NCI-H446 (cell line): Measurements from ENCODE around the gene ADAMTS4.
A peak's percentile ranks its signal among the peaks of the same experiment; 100 is the strongest.

Experiments used
- DNase-seq, 2 experiments: peaks; one replicate each; lab custom pipeline; 2025; lab: John Stamatoyannopoulos, UW

ADAMTS4 gene

GRCh38 chr1:161219078-161219892 is 20.4 kb upstream of the ADAMTS4 start:
- no peak for DNase-seq

GRCh38 chr1:161218301-161219077 is 19.6 kb upstream of the ADAMTS4 start:
- no peak for DNase-seq

DNA sequence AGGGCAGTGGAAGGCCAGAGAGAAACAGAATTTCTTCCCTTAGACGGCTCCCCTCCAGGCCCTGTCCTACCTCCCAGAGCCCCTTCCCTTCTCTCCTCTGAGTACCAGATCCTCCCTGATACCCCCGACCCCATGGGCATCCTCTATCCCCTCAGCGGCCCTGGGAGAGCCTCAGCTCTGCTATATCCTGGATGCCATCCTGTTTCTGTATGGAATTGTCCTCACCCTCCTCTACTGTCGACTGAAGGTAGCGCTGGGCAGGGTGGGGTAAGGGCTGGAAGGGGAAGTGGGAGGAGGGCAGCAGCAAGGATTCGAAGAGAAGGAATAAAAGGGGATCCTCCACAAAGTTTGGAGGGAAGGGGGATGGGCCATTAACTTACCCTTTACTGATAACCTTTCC is 19.0 kb upstream of the ADAMTS4 start:
- DNase-seq, result no peak

DNA sequence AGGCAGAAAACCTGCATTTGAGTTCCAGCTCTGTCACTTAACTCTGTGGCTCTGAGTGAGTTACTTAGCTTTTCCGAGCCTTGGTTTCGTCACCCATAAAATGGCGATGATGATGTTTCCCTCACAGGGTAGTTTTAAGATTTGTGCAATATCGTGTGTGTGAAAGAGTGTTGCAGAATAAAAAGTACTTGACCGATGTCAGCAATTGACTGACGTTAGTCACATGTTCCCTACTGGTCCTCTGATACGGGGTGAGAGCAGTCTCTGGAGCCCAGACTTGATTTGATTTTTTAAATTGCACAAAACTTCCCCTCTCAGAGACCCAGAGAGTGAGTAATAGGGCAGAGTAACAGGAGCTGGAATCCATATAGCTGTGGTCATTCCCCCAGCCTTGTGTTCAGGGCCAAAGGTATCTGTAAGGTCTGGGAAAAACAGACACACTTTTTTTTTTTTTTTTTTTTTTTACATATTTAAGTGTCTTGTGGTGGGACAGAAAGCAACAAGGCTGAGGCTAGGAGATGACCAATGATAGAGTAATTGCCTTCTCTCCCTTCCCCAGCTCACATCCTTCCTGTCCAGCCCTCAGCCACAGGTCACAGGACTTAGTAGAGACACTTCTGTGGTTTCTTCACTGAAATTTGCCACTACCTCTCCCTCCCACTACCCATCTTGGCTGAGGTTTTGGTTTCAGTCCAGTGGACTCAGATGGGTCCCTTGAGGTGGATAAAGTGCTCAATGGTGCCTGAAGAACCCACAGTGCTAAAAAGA is 18.3 kb upstream of the ADAMTS4 start:
- no peak for DNase-seq

- DNase-seq, result no peak
These were observed 16.2 kb upstream of the ADAMTS4 start, which contains the start of gene FCER1G for GRCh38 chr1:161215076-161215475. Gene FCER1G, plus strand, starts transcription at chr1:161215295. Its CDS starts 27 bp downstream, at chr1:161215322.

- DNase-seq, result no peak
These were observed 15.5 kb upstream of the ADAMTS4 start for GRCh38 chr1:161214369-161214768.

DNA sequence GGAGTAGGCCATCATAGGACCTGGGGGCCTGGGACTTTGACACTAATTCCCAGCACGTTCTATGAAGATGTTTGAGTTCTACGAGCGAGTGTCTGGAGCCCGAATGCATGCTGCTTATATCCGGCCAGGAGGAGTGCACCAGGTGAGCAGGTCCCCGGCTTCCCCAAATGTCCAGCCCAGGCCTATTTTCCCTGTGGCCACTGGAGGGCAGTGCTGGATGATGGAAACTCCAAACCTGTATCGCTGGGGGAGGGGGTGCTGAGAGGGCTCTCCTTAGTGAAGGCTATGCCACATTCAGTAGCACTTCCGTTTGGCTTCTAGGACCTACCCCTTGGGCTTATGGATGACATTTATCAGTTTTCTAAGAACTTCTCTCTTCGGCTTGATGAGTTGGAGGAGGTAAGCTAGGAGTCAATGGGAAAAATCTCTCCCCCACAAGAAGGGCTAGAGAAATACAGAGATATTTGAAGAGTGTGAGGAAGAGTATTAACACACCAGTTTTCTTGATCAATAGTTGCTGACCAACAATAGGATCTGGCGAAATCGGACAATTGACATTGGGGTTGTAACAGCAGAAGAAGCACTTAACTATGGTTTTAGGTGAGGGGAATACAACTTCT is 11.0 kb upstream of the ADAMTS4 start:
- DNase-seq, result peak; percentile 36 to 69

GRCh38 chr1:161207173-161207572 is 8.3 kb upstream of the ADAMTS4 start:
- DNase-seq, result no peak

- no peak for DNase-seq
These were observed 7.7 kb upstream of the ADAMTS4 start for GRCh38 chr1:161206411-161207140.

DNA sequence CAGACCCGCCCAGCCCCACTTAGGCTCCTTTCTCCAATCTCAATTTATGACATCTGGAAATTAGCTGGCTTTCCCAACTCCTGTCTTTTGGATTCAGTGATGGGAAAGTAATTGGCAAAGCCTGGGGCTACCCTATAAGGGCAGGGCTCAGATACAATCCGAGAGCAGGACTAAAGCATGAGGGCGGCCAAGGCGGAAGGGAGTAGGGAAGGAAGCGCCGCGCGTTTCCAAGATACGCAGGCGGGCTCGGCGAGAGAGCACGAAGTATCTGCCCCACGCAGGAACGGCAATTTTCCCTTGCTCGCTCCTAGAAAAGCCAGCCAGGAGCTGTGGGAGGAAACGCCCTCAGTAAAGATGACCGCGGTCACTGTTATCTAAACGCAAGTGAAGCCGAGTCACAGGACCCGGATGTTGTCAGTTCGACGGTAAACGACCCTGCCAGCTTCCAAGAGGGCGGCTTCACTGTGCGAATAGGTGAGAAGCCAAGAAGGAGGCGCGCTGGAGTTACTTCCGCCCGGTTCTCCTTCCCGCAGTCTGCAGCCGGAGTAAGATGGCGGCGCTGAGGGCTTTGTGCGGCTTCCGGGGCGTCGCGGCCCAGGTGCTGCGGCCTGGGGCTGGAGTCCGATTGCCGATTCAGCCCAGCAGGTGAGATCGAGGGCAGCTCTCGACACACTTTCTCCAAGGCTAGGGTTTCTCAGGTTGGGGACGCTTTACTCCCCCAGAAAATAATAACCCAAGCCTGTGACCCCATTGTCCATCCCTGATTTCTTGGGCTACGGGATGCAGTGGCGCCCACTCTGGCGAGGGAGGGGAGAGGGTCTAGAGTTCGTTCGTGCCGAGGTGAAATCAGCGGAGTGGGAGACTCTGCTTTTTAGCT is 3.2 kb upstream of the ADAMTS4 start, which contains the start of gene NDUFS2:
TSS of gene NDUFS2 (plus strand) at position 532 of the 877 bp plus-strand sequence. CDS start at position 551, 19 bp downstream.
- peak; percentile 97 to 99 for DNase-seq

DNA sequence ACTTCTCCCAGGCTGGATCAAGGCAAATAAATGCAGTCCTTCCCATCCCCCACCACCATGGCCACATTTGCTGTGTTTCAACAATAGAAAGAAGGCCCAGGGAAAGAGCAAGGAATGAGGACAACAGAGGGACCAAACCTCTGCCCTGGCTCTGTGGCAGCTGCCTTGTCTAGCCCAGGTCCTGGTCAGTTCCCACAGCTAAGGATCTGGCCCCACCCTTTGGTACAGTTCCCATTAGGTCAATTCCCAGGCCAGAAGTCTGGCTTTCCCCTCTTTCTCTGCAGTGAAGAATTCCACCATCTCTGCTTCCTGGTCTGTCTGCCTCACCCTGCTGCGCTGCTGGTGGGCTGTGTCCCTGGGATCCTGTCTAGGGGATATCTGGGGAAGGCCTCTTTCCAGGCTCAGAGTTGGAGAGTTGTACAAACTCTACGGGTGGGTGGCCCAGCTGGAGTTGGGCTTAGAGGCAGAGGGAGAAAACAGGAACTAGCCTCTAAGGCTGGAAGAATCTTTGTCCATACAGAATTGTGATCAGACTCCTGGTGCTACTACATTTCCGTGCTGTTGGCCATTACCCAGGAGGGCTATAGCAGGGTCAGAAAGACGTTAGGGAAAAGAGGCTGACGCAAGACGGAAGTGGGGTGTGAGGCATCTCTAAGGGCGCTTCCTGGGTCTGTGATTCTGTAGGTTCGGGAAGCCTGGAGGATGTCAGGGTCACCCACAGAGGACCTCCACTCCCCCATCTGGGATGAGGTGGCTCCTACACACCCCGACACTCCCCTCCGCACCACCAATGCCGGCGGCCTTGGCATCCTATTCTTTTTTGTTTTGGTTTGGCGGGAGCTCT is 2.4 kb upstream of the ADAMTS4 start:
- peak; percentile 29 to 61 for DNase-seq

- no peak for DNase-seq
These were observed 1.7 kb upstream of the ADAMTS4 start for GRCh38 chr1:161200421-161200991.

GRCh38 chr1:161199506-161200139 is 769 bp upstream of the ADAMTS4 start:
- peak; percentile 38 to 54 for DNase-seq

DNA sequence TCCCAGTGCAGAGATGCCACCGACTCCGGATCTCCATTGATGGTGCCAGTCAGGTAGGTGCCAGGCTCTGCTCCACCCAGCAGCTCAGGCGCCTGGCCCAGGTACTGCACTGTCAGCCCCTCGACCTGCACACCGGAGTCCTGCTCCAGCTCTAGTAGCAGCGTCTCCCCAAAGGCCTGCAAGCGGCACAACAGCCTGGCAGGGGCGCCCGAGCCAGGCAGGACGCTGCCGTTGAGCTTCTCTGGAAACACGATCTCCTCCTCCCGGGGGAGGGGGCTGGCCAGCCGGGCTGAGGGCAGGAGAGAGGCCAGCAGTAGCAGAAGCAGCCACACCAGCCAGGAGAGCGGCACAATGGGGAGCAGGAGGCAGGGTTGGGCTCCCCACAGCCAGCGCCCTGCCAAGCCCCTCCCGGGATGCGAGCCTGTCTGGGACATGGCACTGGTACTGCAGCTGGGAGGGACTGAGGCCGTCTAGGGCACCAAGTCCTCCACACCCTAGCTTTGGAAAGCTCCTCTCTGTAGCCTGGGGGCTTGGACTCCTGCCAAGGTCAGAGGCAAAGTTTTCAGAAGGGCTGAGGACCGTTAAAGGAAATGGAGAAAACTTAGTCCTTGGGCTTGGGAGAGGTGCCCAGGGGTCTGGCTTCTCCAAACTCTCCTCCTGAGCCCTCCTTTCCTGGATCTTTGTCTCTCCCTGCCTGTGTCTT is 509 bp downstream of the ADAMTS4 start:
- DNase-seq, result peak; percentile 75 to 81

- no peak for DNase-seq
These were observed 1.2 kb downstream of the ADAMTS4 start for GRCh38 chr1:161197560-161198193.

DNA sequence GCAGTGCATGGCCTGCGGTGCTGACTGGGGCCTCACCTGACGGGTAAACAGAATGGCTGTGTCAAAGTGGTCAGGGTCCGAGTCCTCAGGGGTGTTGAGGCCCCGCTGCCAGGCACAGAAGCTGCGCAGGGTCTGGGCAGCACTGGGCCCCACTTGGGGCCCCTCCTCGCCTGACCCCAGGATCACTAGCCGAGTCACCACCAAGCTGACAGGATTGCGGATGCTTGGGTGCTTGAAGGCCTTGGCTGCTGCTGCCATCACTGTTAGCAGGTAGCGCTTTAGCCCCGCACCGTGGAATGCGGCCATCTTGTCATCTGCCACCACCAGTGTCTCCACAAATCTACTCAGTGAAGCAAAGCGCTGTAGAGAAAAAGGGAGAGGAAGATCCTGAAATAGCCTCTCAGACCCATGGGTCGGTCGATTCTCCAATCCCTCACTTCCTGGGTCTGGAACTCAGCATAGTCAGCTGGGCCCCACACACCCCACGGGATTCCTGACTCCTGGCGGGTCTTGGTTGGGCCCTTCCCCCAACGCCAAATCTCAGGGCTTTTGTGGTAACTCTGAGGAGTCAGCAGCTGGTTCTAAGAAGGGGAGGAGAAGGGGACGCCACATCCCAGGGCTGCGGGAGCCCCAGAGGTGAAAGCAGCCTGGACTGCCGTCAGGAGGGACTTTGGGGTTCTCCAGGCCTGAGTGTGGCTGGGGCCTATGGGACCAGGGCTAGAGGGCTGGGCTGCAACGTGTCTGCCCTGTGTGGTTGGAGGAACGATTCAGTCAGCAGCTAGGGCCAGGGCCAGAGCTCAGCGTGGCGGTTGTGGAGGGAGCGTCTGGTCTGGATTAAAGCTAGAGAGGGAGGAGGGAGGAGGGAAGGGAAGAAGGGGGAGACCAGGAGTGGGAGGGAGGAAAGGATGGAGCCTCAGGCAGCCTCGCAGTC is 2.1 kb downstream of the ADAMTS4 start:
- peak in 1 of 2 experiments; percentile 38 for DNase-seq
